ENCODE data around the gene PEX16.

The PEX16 gene

GRCh38 chr11:45907911-45908370 is 9.7 kb downstream of the PEX16 start:
- TF ChIP-seq, protein P1, sequence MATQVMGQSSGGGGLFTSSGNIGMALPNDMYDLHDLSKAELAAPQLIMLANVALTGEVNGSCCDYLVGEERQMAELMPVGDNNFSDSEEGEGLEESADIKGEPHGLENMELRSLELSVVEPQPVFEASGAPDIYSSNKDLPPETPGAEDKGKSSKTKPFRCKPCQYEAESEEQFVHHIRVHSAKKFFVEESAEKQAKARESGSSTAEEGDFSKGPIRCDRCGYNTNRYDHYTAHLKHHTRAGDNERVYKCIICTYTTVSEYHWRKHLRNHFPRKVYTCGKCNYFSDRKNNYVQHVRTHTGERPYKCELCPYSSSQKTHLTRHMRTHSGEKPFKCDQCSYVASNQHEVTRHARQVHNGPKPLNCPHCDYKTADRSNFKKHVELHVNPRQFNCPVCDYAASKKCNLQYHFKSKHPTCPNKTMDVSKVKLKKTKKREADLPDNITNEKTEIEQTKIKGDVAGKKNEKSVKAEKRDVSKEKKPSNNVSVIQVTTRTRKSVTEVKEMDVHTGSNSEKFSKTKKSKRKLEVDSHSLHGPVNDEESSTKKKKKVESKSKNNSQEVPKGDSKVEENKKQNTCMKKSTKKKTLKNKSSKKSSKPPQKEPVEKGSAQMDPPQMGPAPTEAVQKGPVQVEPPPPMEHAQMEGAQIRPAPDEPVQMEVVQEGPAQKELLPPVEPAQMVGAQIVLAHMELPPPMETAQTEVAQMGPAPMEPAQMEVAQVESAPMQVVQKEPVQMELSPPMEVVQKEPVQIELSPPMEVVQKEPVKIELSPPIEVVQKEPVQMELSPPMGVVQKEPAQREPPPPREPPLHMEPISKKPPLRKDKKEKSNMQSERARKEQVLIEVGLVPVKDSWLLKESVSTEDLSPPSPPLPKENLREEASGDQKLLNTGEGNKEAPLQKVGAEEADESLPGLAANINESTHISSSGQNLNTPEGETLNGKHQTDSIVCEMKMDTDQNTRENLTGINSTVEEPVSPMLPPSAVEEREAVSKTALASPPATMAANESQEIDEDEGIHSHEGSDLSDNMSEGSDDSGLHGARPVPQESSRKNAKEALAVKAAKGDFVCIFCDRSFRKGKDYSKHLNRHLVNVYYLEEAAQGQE (IDR thresholded peaks at IDR 0.05; ENCODE audit: low read depth), result no peak
- no peak for TF ChIP-seq TAF1 (IDR thresholded peaks at IDR 0.05; ENCODE audit: low read depth)
- no peak for TF ChIP-seq TCF12 (IDR thresholded peaks at IDR 0.05; ENCODE audit: low read depth)
- TF ChIP-seq RAD21 (IDR thresholded peaks at IDR 0.05; ENCODE audit: low read depth), result no peak
- TF ChIP-seq CREB1 (IDR thresholded peaks at IDR 0.05; ENCODE audit: low read depth), result no peak
- no peak for TF ChIP-seq USF1 (IDR thresholded peaks at IDR 0.05)
- no peak for TF ChIP-seq EP300 (IDR thresholded peaks at IDR 0.05; ENCODE audit: borderline replicate concordance)
- no peak for TF ChIP-seq TEAD4 (IDR thresholded peaks at IDR 0.05)
- no peak for TF ChIP-seq CEBPB (IDR thresholded peaks at IDR 0.05)
- TF ChIP-seq FOXM1 (IDR thresholded peaks at IDR 0.05; ENCODE audit: borderline replicate concordance, low read depth), result no peak
- TF ChIP-seq MAX (IDR thresholded peaks at IDR 0.05), result no peak
- no peak for TF ChIP-seq ZBTB7A (IDR thresholded peaks at IDR 0.05; ENCODE audit: low read depth)
- TF ChIP-seq NFIC (IDR thresholded peaks at IDR 0.05), result no peak

GRCh38 chr11:45906965-45907611 is 10.6 kb downstream of the PEX16 start, which contains the start of gene FREY1:
FREY1 (minus strand) TSS chr11:45907271; CDS start chr11:45907245, 26 bp downstream.
- TF ChIP-seq YY1 (IDR thresholded peaks at IDR 0.05; ENCODE audit: low read depth) (no peak), EP300 (IDR thresholded peaks at IDR 0.05; ENCODE audit: borderline replicate concordance) (no peak), RAD21 (IDR thresholded peaks at IDR 0.05; ENCODE audit: low read depth) (no peak), TAF1 (IDR thresholded peaks at IDR 0.05; ENCODE audit: low read depth) (no peak), ZBTB7A (IDR thresholded peaks at IDR 0.05; ENCODE audit: low read depth) (no peak), TCF12 (IDR thresholded peaks at IDR 0.05; ENCODE audit: low read depth) (no peak), FOXM1 (IDR thresholded peaks at IDR 0.05; ENCODE audit: borderline replicate concordance, low read depth) (no peak), CREB1 (IDR thresholded peaks at IDR 0.05; ENCODE audit: low read depth) (no peak), NFIC (IDR thresholded peaks at IDR 0.05) (no peak), TEAD4 (IDR thresholded peaks at IDR 0.05) (no peak), MAX (IDR thresholded peaks at IDR 0.05) (no peak), EGR1 (IDR thresholded peaks at IDR 0.05) (no peak)
- TF ChIP-seq, protein P1 (IDR thresholded peaks at IDR 0.05; ENCODE audit: low read depth), result no peak

DNA sequence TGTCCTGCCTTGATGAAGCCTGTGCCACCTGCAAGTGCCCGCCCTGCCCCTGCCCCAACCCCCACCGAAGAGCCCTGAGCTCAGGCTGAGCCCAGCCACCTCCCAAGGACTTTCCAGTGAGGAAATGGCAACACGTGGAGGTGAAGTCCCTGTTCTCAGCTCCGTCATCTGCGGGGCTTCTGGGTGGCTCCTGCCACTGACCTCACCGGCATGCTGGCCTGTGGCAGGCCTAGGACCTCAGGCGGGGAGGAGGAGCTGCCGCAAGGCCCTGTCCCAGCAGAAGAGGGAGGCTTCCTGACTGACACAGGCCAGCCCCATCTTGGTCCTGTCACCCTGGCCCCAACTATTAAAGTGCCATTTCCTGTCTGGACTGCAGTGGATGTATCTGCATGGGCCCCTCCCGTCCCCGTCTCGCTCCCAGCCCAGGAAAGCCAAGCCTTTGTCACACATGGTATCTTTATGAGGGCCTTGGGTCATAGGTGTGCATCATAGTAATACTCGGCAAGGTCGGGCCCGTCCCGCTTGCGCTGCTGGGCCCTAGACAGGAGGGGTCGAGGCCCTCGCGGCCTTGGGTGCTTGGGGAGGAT is 11.5 kb downstream of the PEX16 start:
- no peak for TF ChIP-seq CEBPB (IDR thresholded peaks at IDR 0.05)
- TF ChIP-seq CREB1 (IDR thresholded peaks at IDR 0.05; ENCODE audit: low read depth), result no peak
- no peak for TF ChIP-seq EGR1 (IDR thresholded peaks at IDR 0.05)
- no peak for TF ChIP-seq EP300 (IDR thresholded peaks at IDR 0.05; ENCODE audit: borderline replicate concordance)
- TF ChIP-seq YY1 (IDR thresholded peaks at IDR 0.05; ENCODE audit: low read depth), result no peak
- no peak for TF ChIP-seq ZBTB7A (IDR thresholded peaks at IDR 0.05; ENCODE audit: low read depth)
- no peak for TF ChIP-seq USF1 (IDR thresholded peaks at IDR 0.05)
- no peak for TF ChIP-seq NFIC (IDR thresholded peaks at IDR 0.05)
- no peak for TF ChIP-seq FOXM1 (IDR thresholded peaks at IDR 0.05; ENCODE audit: borderline replicate concordance, low read depth)
- TF ChIP-seq, protein P1 (IDR thresholded peaks at IDR 0.05; ENCODE audit: low read depth), result no peak
- no peak for TF ChIP-seq TAF1 (IDR thresholded peaks at IDR 0.05; ENCODE audit: low read depth)
- no peak for TF ChIP-seq RAD21 (IDR thresholded peaks at IDR 0.05; ENCODE audit: low read depth)
- no peak for TF ChIP-seq TEAD4 (IDR thresholded peaks at IDR 0.05)
- TF ChIP-seq MAX (IDR thresholded peaks at IDR 0.05), result no peak
